Suprapubic skin (tissue), 3 donors: ENCODE measurements around the gene MCU.

ENCODE experiments used
- CTCF ChIP-seq, 2 donors: fragments of 200-600 bp in 1 of 2; fragments of 450-650 bp in 1 of 2; sonication (generic) in 1 of 2; IDR thresholded peaks; one replicate each; pipeline ENCODE4 v1.5.1; 2016 to 2019; ENCODE audit warnings: antibody characterized with exemption in 2 of 2, mild to moderate bottlenecking in 1 of 2, moderate library complexity in 1 of 2
- POLR2A ChIP-seq, 2 donors: fragments of 450-650 bp; IDR thresholded peaks; one replicate each; pipeline ENCODE4 v1.6.1; 2017; ENCODE audit warnings: antibody characterized with exemption in 2 of 2, mild to moderate bottlenecking in 2 of 2, moderate library complexity in 2 of 2

GRCh38 chr10:72816565-72816964, 124.6 kb downstream of the MCU start:
- TF ChIP-seq CTCF (IDR thresholded peaks at IDR 0.05) (no peak), POLR2A (IDR thresholded peaks at IDR 0.05) (no peak)
